ENCODE measurements around the gene RRAGD. TPM values are rescaled to one million over a fixed set of nuclear protein-coding genes. Genes with fewer than 3 reads are reported as not detected.
A peak's percentile ranks its signal among the peaks of the same experiment; 100 is the strongest.

Gene RRAGD
- polyA plus RNA-seq, 3 donors, result 31.6 to 36.1 (median 34.5) TPM

GRCh38 chr6:89378628-89379027, 33.4 kb downstream of the RRAGD start:
- no peak for DNase-seq (ENCODE audit: low read depth in 3 of 3, low spot score in 2 of 3)

GRCh38 chr6:89375427-89376267, 36.4 kb downstream of the RRAGD start:
- peak in 2 of 3 donors; percentile 50 to 56 for DNase-seq (ENCODE audit: low read depth in 3 of 3, low spot score in 2 of 3)

- no peak for DNase-seq (ENCODE audit: low read depth in 3 of 3, low spot score in 2 of 3)
Measured at GRCh38 chr6:89372506-89372901, 39.6 kb downstream of the RRAGD start.

- no peak for DNase-seq (ENCODE audit: low read depth in 3 of 3, low spot score in 2 of 3)
Measured at GRCh38 chr6:89371849-89372505, 40.1 kb downstream of the RRAGD start.

- DNase-seq (ENCODE audit: low read depth in 3 of 3, low spot score in 2 of 3), result no peak
Measured at GRCh38 chr6:89368999-89369398, 43.1 kb downstream of the RRAGD start.

- DNase-seq (ENCODE audit: low read depth in 3 of 3, low spot score in 2 of 3), result peak in 1 of 3 donors; percentile 54
Measured at GRCh38 chr6:89368107-89368506, 44.0 kb downstream of the RRAGD start.

GRCh38 chr6:89364586-89364985, 47.5 kb downstream of the RRAGD start:
- DNase-seq (ENCODE audit: low read depth in 3 of 3, low spot score in 2 of 3), result no peak

GRCh38 chr6:89361171-89361570, 50.9 kb downstream of the RRAGD start:
- DNase-seq (ENCODE audit: low read depth in 3 of 3, low spot score in 2 of 3), result no peak

GRCh38 chr6:89360415-89360999, 51.6 kb downstream of the RRAGD start:
- no peak for DNase-seq (ENCODE audit: low read depth in 3 of 3, low spot score in 2 of 3)

GRCh38 chr6:89359561-89359960, 52.5 kb downstream of the RRAGD start:
- DNase-seq (ENCODE audit: low read depth in 3 of 3, low spot score in 2 of 3), result no peak

GRCh38 chr6:89357390-89357789, 54.7 kb downstream of the RRAGD start:
- no peak for DNase-seq (ENCODE audit: low read depth in 3 of 3, low spot score in 2 of 3)

- no peak for DNase-seq (ENCODE audit: low read depth in 3 of 3, low spot score in 2 of 3)
Measured at GRCh38 chr6:89356642-89357170, 55.4 kb downstream of the RRAGD start.

- DNase-seq (ENCODE audit: low read depth in 3 of 3, low spot score in 2 of 3), result no peak
Measured at GRCh38 chr6:89355511-89356194, 56.4 kb downstream of the RRAGD start.

- no peak for DNase-seq (ENCODE audit: low read depth in 3 of 3, low spot score in 2 of 3)
Measured at GRCh38 chr6:89353702-89354392, 58.2 kb downstream of the RRAGD start.

GRCh38 chr6:89353118-89353556, 58.9 kb downstream of the RRAGD start:
- DNase-seq (ENCODE audit: low read depth in 3 of 3, low spot score in 2 of 3), result peak in 1 of 3 donors; percentile 50

- peak in 2 of 3 donors; percentile 72 to 73 for DNase-seq (ENCODE audit: low read depth in 3 of 3, low spot score in 2 of 3)
Measured at GRCh38 chr6:89352278-89353117, 59.6 kb downstream of the RRAGD start, which contains the start of gene UBE2J1. Gene UBE2J1 (minus strand): TSS chr6:89352722. CDS start chr6:89352569, 153 bp downstream.

GRCh38 chr6:89351671-89352277, 60.3 kb downstream of the RRAGD start:
- no peak for DNase-seq (ENCODE audit: low read depth in 3 of 3, low spot score in 2 of 3)

GRCh38 chr6:89350281-89350966, 61.6 kb downstream of the RRAGD start:
- DNase-seq (ENCODE audit: low read depth in 3 of 3, low spot score in 2 of 3), result no peak
